GOT3 (cell line): Measurements from ENCODE around the gene SEC14L2.
"Not testable (repeated sequence)": the region's sequence is repeated elsewhere in the genome, so short reads cannot be mapped to it uniquely, and the experiment has no call there.

Experiments
- DNase-seq: peaks from one replicate; lab custom pipeline; 2025; ENCODE audit warnings: mixed read lengths; lab: John Stamatoyannopoulos, UW

Gene SEC14L2

GRCh38 chr22:30426388-30427353, 29.9 kb downstream of the SEC14L2 start:
- DNase-seq, result no peak

GRCh38 chr22:30427871-30428270, 31.1 kb downstream of the SEC14L2 start:
- DNase-seq, result no peak

- DNase-seq, result no peak
Observed at GRCh38 chr22:30429887-30430286, 33.1 kb downstream of the SEC14L2 start.

GRCh38 chr22:30430933-30431332, 34.1 kb downstream of the SEC14L2 start:
- no peak for DNase-seq

- no peak for DNase-seq
Observed at GRCh38 chr22:30432096-30432495, 35.3 kb downstream of the SEC14L2 start.

- no peak for DNase-seq
Observed at GRCh38 chr22:30432520-30432919, 35.7 kb downstream of the SEC14L2 start.

- DNase-seq, result no peak
Observed at GRCh38 chr22:30433227-30433626, 36.4 kb downstream of the SEC14L2 start.

GRCh38 chr22:30433773-30434172, 37.0 kb downstream of the SEC14L2 start:
- no peak for DNase-seq

GRCh38 chr22:30434843-30435242, 38.0 kb downstream of the SEC14L2 start:
- no peak for DNase-seq

- no peak for DNase-seq
Observed at GRCh38 chr22:30435674-30436126, 38.9 kb downstream of the SEC14L2 start.

GRCh38 chr22:30436196-30436595, 39.4 kb downstream of the SEC14L2 start:
- DNase-seq, result no peak

GRCh38 chr22:30438559-30438958, 41.7 kb downstream of the SEC14L2 start:
- no peak for DNase-seq

- DNase-seq, result no peak
Observed at GRCh38 chr22:30439226-30439625, 42.4 kb downstream of the SEC14L2 start.

- no peak for DNase-seq
Observed at GRCh38 chr22:30439836-30440235, 43.0 kb downstream of the SEC14L2 start.

GRCh38 chr22:30441088-30441487, 44.3 kb downstream of the SEC14L2 start:
- no peak for DNase-seq

GRCh38 chr22:30444632-30445437, 48.0 kb downstream of the SEC14L2 start:
- peak; percentile 27 for DNase-seq

GRCh38 chr22:30445438-30446145, 48.8 kb downstream of the SEC14L2 start:
- no peak for DNase-seq

GRCh38 chr22:30447656-30448055, 50.8 kb downstream of the SEC14L2 start:
- no peak for DNase-seq

- not testable (repeated sequence) for DNase-seq
Observed at GRCh38 chr22:30451488-30451887, 54.7 kb downstream of the SEC14L2 start.

- no peak for DNase-seq
Observed at GRCh38 chr22:30452861-30453260, 56.0 kb downstream of the SEC14L2 start.

GRCh38 chr22:30453731-30454510, 57.1 kb downstream of the SEC14L2 start:
- DNase-seq, result no peak
